Adipocyte (in vitro differentiated cells): ENCODE data around the gene GPATCH2L.
A peak's percentile ranks its signal among the peaks of the same experiment; 100 is the strongest.

Source experiments
- DNase-seq: peaks from one replicate; pipeline ENCODE4 v3.0.0-alpha.2; 2015; ENCODE audit warnings: low read depth
- H3K27me3 ChIP-seq: replicated peaks from 2 replicates; pipeline ENCODE4 v1.7.0; 2013; ENCODE audit warnings: mild to moderate bottlenecking, low read length, moderate library complexity; ENCODE audit not compliant: control insufficient read depth, insufficient read depth
- H3K36me3 ChIP-seq: 2 replicates; pipeline ENCODE4 v1.7.0; 2013; ENCODE audit warnings: low read length, mild to moderate bottlenecking, moderate library complexity; ENCODE audit not compliant: control insufficient read depth, insufficient read depth, severe bottlenecking
- H3K4me1 ChIP-seq: 2 replicates; pipeline ENCODE4 v1.7.0; 2013; ENCODE audit warnings: mild to moderate bottlenecking, low read length, moderate library complexity; ENCODE audit not compliant: control insufficient read depth, insufficient read depth
- H3K4me3 ChIP-seq: 2 replicates; pipeline ENCODE4 v1.7.0; 2013; ENCODE audit warnings: mild to moderate bottlenecking, low read length, moderate library complexity
- H3K9ac ChIP-seq: 2 replicates; pipeline ENCODE4 v1.7.0; 2013; ENCODE audit warnings: mild to moderate bottlenecking, low read length, moderate library complexity
- H3K9me3 ChIP-seq: 2 replicates; pipeline ENCODE4 v1.7.0; 2013; ENCODE audit warnings: mild to moderate bottlenecking, low read length, moderate library complexity; ENCODE audit not compliant: control insufficient read depth

Gene GPATCH2L

DNA sequence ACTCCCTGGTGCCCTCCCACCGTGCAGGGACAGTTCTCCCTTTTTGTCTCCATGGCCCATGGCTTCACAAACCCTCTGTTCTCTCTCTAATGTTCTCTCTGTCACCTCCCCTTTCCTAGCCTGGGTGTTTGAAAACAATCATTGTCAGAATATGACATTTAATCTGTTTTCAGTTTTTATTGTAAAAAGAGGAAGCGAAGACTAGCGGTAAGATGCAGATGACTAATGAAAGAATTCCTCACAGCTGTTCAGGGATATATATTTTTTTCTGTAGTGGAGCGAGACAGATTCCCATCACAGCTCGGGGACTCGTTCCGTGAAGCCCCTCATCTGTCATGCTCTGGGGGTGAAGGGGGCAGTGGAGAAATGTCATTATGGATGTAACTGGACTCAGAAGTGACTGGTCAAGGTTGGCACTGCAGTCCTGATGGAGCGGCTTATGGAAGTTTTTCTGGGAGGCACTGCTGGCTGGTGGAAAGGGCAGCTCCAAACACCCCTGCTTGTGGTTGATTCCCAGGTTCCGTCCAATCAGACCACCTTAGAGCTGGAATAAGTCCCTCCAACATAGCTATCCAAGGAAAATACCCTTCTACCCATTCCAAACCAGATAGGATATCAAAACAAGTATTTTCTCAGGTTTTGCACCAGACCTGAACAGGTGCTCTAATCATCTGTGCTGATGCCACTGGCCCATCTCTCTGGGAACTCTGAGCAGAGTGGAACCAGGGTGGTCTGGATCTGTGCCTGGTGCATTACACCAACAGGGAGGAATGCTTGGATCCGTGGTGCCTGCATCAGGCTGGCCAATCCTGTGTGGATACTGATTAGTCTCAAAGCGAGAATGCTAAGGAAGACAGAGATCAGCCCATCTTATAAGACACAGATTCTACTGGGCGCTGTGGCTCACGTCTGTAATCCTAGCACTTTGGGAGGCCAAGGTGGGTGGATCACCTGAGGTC, 84.7 kb downstream of the GPATCH2L start:
- H3K4me1 ChIP-seq = no peaks in the 10 kb centered on the region
- H3K27me3 ChIP-seq = no peaks in the 10 kb centered on the region
- H3K9me3 ChIP-seq = peaks cover 8% of the 10 kb centered on the region
- no peak overlapping the region for H3K4me3 ChIP-seq
- H3K9ac ChIP-seq = no peak overlapping the region
- peaks cover 3% of the 10 kb centered on the region for H3K36me3 ChIP-seq
- no peak for DNase-seq

DNA sequence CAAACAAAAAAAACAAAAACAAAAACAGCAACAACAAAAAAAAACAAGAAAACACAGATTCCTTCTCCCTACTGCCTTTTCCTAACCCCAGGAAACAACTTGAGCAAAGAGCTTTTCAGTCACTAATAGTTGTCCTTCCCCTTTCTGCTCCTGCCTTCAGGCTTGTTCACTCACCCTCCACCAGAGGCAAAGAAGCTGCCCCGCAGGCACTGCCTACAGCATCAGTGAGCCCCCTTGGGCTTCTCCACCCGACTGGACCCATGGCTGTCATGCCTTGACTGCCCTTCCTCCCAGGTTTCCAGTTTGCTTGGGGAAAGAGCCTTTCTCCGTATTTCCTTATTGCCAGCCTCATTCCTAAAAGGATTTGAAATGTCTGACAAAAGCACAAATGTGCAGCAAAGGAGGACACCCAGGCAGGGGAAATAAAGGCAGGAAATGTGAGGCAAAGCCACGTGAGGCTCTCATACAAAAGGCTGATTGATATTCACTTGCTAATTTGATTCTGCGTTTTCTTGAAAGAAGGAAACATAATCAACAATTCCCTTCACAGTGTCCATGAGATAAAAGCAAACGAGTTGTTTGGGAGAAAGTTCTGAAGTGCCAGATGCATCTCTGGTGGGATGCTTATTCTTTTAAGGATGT, 85.7 kb downstream of the GPATCH2L start:
- H3K36me3 ChIP-seq = peaks cover 3% of the 10 kb centered on the region
- no peaks in the 10 kb centered on the region for H3K27me3 ChIP-seq
- no peak overlapping the region for H3K9ac ChIP-seq
- H3K9me3 ChIP-seq = peaks cover 9% of the 10 kb centered on the region
- no peak overlapping the region for H3K4me3 ChIP-seq
- no peak for DNase-seq
- no peaks in the 10 kb centered on the region for H3K4me1 ChIP-seq

DNA sequence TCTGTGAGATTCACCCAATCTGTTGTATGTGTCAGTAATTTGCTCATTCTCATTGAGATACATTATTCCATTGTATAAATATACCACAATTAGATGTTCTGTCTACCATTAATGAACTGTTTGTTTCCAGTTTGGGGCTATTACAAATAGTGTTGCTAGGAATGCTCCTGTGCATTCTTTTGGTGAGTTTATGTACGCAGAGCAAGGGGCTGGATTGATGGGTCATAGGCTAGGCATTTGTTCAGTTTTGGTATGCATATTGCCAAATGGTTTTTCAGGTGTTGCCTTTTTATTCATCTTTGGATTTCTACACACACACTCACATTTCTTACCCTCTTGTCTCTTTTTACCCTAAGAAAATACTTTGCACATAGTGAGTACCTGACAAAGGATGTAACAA, 93.4 kb downstream of the GPATCH2L start:
- H3K27me3 ChIP-seq = no peaks in the 10 kb centered on the region
- H3K36me3 ChIP-seq = no peaks in the 10 kb centered on the region
- no peak overlapping the region for H3K9ac ChIP-seq
- DNase-seq = no peak
- no peaks in the 10 kb centered on the region for H3K4me1 ChIP-seq
- no peak overlapping the region for H3K4me3 ChIP-seq
- H3K9me3 ChIP-seq = peaks cover 5% of the 10 kb centered on the region

- Histone ChIP-seq H3K9ac (no peak overlapping the region), H3K4me3 (no peak overlapping the region), H3K9me3 (no peaks in the 10 kb centered on the region), H3K36me3 (no peaks in the 10 kb centered on the region), H3K4me1 (no peaks in the 10 kb centered on the region), H3K27me3 (no peaks in the 10 kb centered on the region)
- DNase-seq = no peak
These were observed 98.6 kb downstream of the GPATCH2L start for GRCh38 chr14:76250302-76250701.

DNA sequence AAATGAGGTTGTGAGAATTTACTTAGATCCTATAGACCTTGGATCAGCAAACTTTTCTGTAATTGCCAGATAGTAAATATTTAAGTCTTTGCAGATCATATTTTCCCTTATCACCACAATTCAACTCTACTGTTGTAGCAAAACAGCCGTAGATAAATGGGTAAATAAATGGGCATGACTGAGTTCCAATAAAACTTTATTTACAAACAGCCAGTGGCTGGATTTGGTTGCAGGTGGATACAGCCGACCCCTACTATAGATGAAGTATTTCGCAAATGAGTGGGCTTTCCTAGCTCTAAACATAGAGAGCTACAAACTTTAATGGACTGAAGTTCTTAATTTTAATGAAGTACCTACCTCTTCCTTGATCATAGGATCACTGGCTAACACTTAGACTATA, 100.7 kb downstream of the GPATCH2L start:
- Histone ChIP-seq H3K4me3 (no peak overlapping the region), H3K9me3 (no peaks in the 10 kb centered on the region)

GRCh38 chr14:76253111-76253510, 101.4 kb downstream of the GPATCH2L start:
- Histone ChIP-seq H3K4me1 (peaks cover 14% of the 10 kb centered on the region), H3K9me3 (no peaks in the 10 kb centered on the region), H3K27me3 (no peaks in the 10 kb centered on the region), H3K4me3 (no peak overlapping the region), H3K9ac (no peak overlapping the region), H3K36me3 (no peaks in the 10 kb centered on the region)
- no peak for DNase-seq

More for the DNA sequence above, 100.7 kb downstream of the GPATCH2L start:
- DNase-seq = no peak
- Histone ChIP-seq H3K27me3 (no peaks in the 10 kb centered on the region), H3K4me1 (peaks cover 9% of the 10 kb centered on the region), H3K9ac (no peak overlapping the region), H3K36me3 (no peaks in the 10 kb centered on the region)

GRCh38 chr14:76256545-76256944, 104.8 kb downstream of the GPATCH2L start:
- no peak for DNase-seq
- H3K9me3 ChIP-seq = no peaks in the 10 kb centered on the region
- H3K36me3 ChIP-seq = no peaks in the 10 kb centered on the region
- peaks cover 24% of the 10 kb centered on the region for H3K4me1 ChIP-seq
- no peak overlapping the region for H3K9ac ChIP-seq
- H3K4me3 ChIP-seq = no peak overlapping the region
- H3K27me3 ChIP-seq = no peaks in the 10 kb centered on the region

- H3K36me3 ChIP-seq = no peaks in the 10 kb centered on the region
- DNase-seq = no peak
- no peak overlapping the region for H3K9ac ChIP-seq
- H3K9me3 ChIP-seq = no peaks in the 10 kb centered on the region
- peak overlapping the region; percentile 7 for H3K4me3 ChIP-seq
- peaks cover 24% of the 10 kb centered on the region for H3K4me1 ChIP-seq
- H3K27me3 ChIP-seq = no peaks in the 10 kb centered on the region
These were observed 105.5 kb downstream of the GPATCH2L start for GRCh38 chr14:76257111-76257803.

DNA sequence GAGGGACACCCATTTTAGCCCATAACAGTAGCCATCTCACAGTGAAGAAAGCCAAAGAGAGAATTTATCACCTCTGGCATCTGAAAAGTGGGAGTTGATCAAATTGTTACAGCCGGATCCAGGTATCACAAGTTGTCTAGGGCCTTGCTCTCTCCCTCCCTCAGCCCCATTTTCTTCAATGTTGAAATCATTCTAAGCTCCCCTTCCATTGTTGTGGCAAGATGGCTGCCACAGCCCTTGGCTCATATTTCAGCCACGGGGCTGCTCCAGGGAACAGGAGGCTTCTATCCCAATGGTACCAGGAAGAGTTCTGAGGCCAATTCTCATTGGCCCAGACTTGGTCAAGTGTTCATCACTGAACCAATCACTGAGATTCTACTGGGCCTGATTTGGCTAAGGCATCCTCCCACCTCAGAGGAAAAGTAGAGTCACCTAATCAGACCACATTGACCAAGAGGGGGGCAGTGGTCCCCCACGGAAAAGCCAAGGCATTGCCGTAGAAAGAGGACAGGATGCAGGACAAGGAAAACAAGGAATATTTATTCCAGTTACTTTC, 106.2 kb downstream of the GPATCH2L start:
- H3K27me3 ChIP-seq = no peaks in the 10 kb centered on the region
- H3K4me3 ChIP-seq = peak overlapping the region; percentile 7
- H3K36me3 ChIP-seq = no peaks in the 10 kb centered on the region
- no peaks in the 10 kb centered on the region for H3K9me3 ChIP-seq
- H3K9ac ChIP-seq = no peak overlapping the region
- DNase-seq = no peak
- H3K4me1 ChIP-seq = peaks cover 24% of the 10 kb centered on the region

- H3K4me1 ChIP-seq = peaks cover 24% of the 10 kb centered on the region
- no peaks in the 10 kb centered on the region for H3K9me3 ChIP-seq
- no peak overlapping the region for H3K4me3 ChIP-seq
- H3K27me3 ChIP-seq = no peaks in the 10 kb centered on the region
- no peak overlapping the region for H3K9ac ChIP-seq
- no peaks in the 10 kb centered on the region for H3K36me3 ChIP-seq
- no peak for DNase-seq
These were observed 107.5 kb downstream of the GPATCH2L start for GRCh38 chr14:76259029-76259735.
